GM12873 (cell line): ENCODE measurements around the gene KIFC3.
A peak's percentile ranks its signal among the peaks of the same experiment; 100 is the strongest.

ENCODE experiments used
- CTCF ChIP-seq: IDR thresholded peaks from 2 replicates; pipeline ENCODE4 v1.5.1; 2012; ENCODE audit warnings: low read depth, mild to moderate bottlenecking, moderate library complexity, low read length, control low read depth; ENCODE audit not compliant: insufficient read depth; ENCODE audit errors: missing control alignments

Gene KIFC3

GRCh38 chr16:57758331-57759117 lies 43.8 kb downstream of the KIFC3 start:
- TF ChIP-seq CTCF, result no peak

- no peak for TF ChIP-seq CTCF
Measured at GRCh38 chr16:57757883-57758282, 44.4 kb downstream of the KIFC3 start.

- TF ChIP-seq CTCF, result peak; percentile 91
Measured at GRCh38 chr16:57757326-57757786, 44.9 kb downstream of the KIFC3 start.

GRCh38 chr16:57756424-57757325 lies 45.6 kb downstream of the KIFC3 start:
- no peak for TF ChIP-seq CTCF

- no peak for TF ChIP-seq CTCF
Measured at GRCh38 chr16:57755726-57756423, 46.4 kb downstream of the KIFC3 start.

- no peak for TF ChIP-seq CTCF
Measured at GRCh38 chr16:57755061-57755684, 47.1 kb downstream of the KIFC3 start.
